H1 (cell line): ENCODE measurements around the gene MRPL36. TPM values are rescaled to one million over a fixed set of nuclear protein-coding genes. Genes with fewer than 3 reads are reported as not detected.

Experiments
- CTCF ChIA-PET: fragments of 300-600 bp; sonication (Branson Sonifier 250); formaldehyde crosslinking; loops from one replicate; lab custom pipeline; 2021; ENCODE audit not compliant: partially characterized antibody; lab: Charles Lee
- POLR2A ChIA-PET: fragments of 300-600 bp; sonication (Branson Sonifier 250); formaldehyde crosslinking; loops from one replicate; lab custom pipeline; 2021; ENCODE audit warnings: inconsistent platforms; ENCODE audit not compliant: partially characterized antibody; lab: Charles Lee
- DNase-seq, 2 experiments: peaks; one replicate each; pipeline versions ENCODE4 v3.0.0 to v3.0.0-alpha.2; 2010 to 2022; ENCODE audit warnings: low spot score in 2 of 2, low read depth in 1 of 2, mixed read lengths in 1 of 2
- FAIRE-seq: peaks from 2 replicates; lab custom pipeline; 2011; peaks lifted over from hg19 to GRCh38; lab: Jason Lieb, UNC
- H2AFZ ChIP-seq: 2 replicates; pipeline ENCODE4 v1.8.1; 2012; ENCODE audit warnings: low read length, inconsistent platforms
- H2AK5ac ChIP-seq: 2 replicates; pipeline ENCODE4 v1.6.1; 2013; ENCODE audit warnings: low read depth, low read length
- H2BK120ac ChIP-seq: replicated peaks from 2 replicates; pipeline ENCODE3; 2013; ENCODE audit warnings: low read depth, low read length, inconsistent platforms
- H2BK12ac ChIP-seq: 2 replicates; pipeline ENCODE4 v1.6.1; 2013; ENCODE audit warnings: low read depth, low read length
- H2BK15ac ChIP-seq: 2 replicates; pipeline ENCODE4 v1.6.1; 2013; ENCODE audit warnings: low read length
- H2BK20ac ChIP-seq: 2 replicates; pipeline ENCODE4 v1.6.1; 2013; ENCODE audit warnings: low read length
- H2BK5ac ChIP-seq: 2 replicates; pipeline ENCODE4 v1.6.1; 2013; ENCODE audit warnings: low read depth, low read length
- H3K14ac ChIP-seq: 2 replicates; pipeline ENCODE4 v1.6.1; 2013; ENCODE audit warnings: inconsistent platforms; ENCODE audit not compliant: insufficient read length
- H3K18ac ChIP-seq: 2 replicates; pipeline ENCODE4 v1.6.1; 2013; ENCODE audit warnings: low read length; ENCODE audit errors: extremely low read depth
- H3K23ac ChIP-seq: 2 replicates; pipeline ENCODE4 v1.6.1; 2013; ENCODE audit warnings: inconsistent platforms; ENCODE audit not compliant: insufficient read length
- H3K23me2 ChIP-seq: 2 replicates; pipeline ENCODE4 v1.6.1; 2013; ENCODE audit warnings: low read depth, low read length
- H3K27ac ChIP-seq: 2 replicates; pipeline ENCODE4 v1.6.1; 2011; ENCODE audit warnings: low read depth, low read length, inconsistent platforms
- H3K27me3 ChIP-seq, 4 experiments: replicated peaks in 1 of 4; 1 replicate in 1 of 4; 2 replicates in 3 of 4; pipeline versions ENCODE4 v1.6.1 to v1.8.1; 2011 to 2013; ENCODE audit warnings: low read length in 3 of 4, mild to moderate bottlenecking in 3 of 4, inconsistent platforms in 2 of 4, mixed read lengths in 2 of 4, moderate library complexity in 1 of 4; ENCODE audit not compliant: control insufficient read depth in 3 of 4, insufficient read depth in 3 of 4; ENCODE audit errors: extremely low read depth in 1 of 4
- H3K36me3 ChIP-seq, 4 experiments: 2 replicates each; pipeline versions ENCODE4 v1.6.1 to v1.8.1; 2011 to 2013; ENCODE audit warnings: mild to moderate bottlenecking in 4 of 4, low read length in 3 of 4, moderate library complexity in 2 of 4, control low read depth in 1 of 4, inconsistent platforms in 1 of 4; ENCODE audit not compliant: insufficient read depth in 4 of 4, control insufficient read depth in 2 of 4
- H3K4ac ChIP-seq: replicated peaks from 2 replicates; pipeline ENCODE3; 2013; ENCODE audit warnings: low read length, low read depth, mixed read lengths, inconsistent platforms; ENCODE audit not compliant: insufficient read length
- H3K4me1 ChIP-seq, 4 experiments: replicated peaks in 1 of 4; 1 replicate in 1 of 4; 2 replicates in 3 of 4; pipeline versions ENCODE4 v1.6.1 to v1.8.1; 2011 to 2013; ENCODE audit warnings: low read length in 3 of 4, inconsistent platforms in 2 of 4, mixed read lengths in 1 of 4; ENCODE audit not compliant: insufficient read depth in 4 of 4, control insufficient read depth in 3 of 4
- H3K4me2 ChIP-seq, 2 experiments: 2 replicates each; pipeline versions ENCODE4 v1.6.1 to v1.8.1; 2011 to 2013; ENCODE audit warnings: low read depth in 2 of 2, low read length in 2 of 2, control low read depth in 1 of 2, inconsistent platforms in 1 of 2, mild to moderate bottlenecking in 1 of 2; ENCODE audit not compliant: insufficient read depth in 1 of 2
- H3K4me3 ChIP-seq, 4 experiments: fragments of 200-600, 300-600 bp in 1 of 4; sonication (generic), shearing (Covaris generic), sonication (Bioruptor Twin) in 1 of 4; 2 replicates each; pipeline versions ENCODE4 v1.5.1 to v1.8.1; 2011 to 2016; ENCODE audit warnings: low read length in 4 of 4, low read depth in 3 of 4, control low read depth in 2 of 4, inconsistent platforms in 2 of 4, mild to moderate bottlenecking in 2 of 4, mixed read lengths in 1 of 4, moderate library complexity in 1 of 4; ENCODE audit not compliant: insufficient read depth in 2 of 4; ENCODE audit errors: extremely low read depth in 1 of 4
- H3K56ac ChIP-seq: replicated peaks from 2 replicates; pipeline ENCODE3; 2013; ENCODE audit warnings: low read depth, mild to moderate bottlenecking, mixed read lengths, low read length, inconsistent platforms; ENCODE audit not compliant: insufficient read length
- H3K79me1 ChIP-seq: 2 replicates; pipeline ENCODE4 v1.6.1; 2013; ENCODE audit warnings: low read depth, low read length, control low read depth
- H3K79me2 ChIP-seq, 2 experiments: 2 replicates each; pipeline versions ENCODE4 v1.6.1 to v1.8.1; 2012 to 2013; ENCODE audit warnings: low read length in 2 of 2, mild to moderate bottlenecking in 2 of 2, inconsistent platforms in 1 of 2; ENCODE audit not compliant: insufficient read depth in 2 of 2, control insufficient read depth in 1 of 2
- H3K9ac ChIP-seq, 4 experiments: replicated peaks in 1 of 4; 1 replicate in 1 of 4; 2 replicates in 3 of 4; pipeline versions ENCODE4 v1.6.1 to v1.8.1; 2011 to 2013; ENCODE audit warnings: low read depth in 3 of 4, low read length in 3 of 4, control low read depth in 2 of 4, mild to moderate bottlenecking in 2 of 4, moderate library complexity in 2 of 4, inconsistent platforms in 1 of 4; ENCODE audit errors: extremely low read depth in 1 of 4
- H3K9me3 ChIP-seq, 2 experiments: 2 replicates each; pipeline versions ENCODE4 v1.6.1 to v1.8.1; 2012 to 2013; ENCODE audit warnings: mild to moderate bottlenecking in 2 of 2, moderate library complexity in 2 of 2, control low read depth in 1 of 2, inconsistent platforms in 1 of 2, low read depth in 1 of 2, low read length in 1 of 2, mixed read lengths in 1 of 2; ENCODE audit not compliant: insufficient read depth in 2 of 2
- H4K20me1 ChIP-seq, 2 experiments: replicated peaks in 1 of 2; 2 replicates each; pipeline versions ENCODE3 to v1.8.1; 2011 to 2013; ENCODE audit warnings: inconsistent platforms in 2 of 2, low read length in 2 of 2, mild to moderate bottlenecking in 1 of 2; ENCODE audit not compliant: insufficient read depth in 2 of 2, control insufficient read depth in 1 of 2
- H4K5ac ChIP-seq: 2 replicates; pipeline ENCODE4 v1.6.1; 2013; ENCODE audit warnings: low read length, low read depth, mixed read lengths, inconsistent platforms; ENCODE audit not compliant: insufficient read length
- H4K8ac ChIP-seq: 2 replicates; pipeline ENCODE4 v1.8.0; 2013; ENCODE audit warnings: mild to moderate bottlenecking, moderate library complexity, low read length, inconsistent platforms; ENCODE audit not compliant: insufficient read depth; ENCODE audit errors: extremely low read depth
- H4K91ac ChIP-seq: replicated peaks from 2 replicates; pipeline ENCODE3; 2013; ENCODE audit warnings: low read length, mixed read lengths, inconsistent platforms; ENCODE audit not compliant: insufficient read length
- MAFK ChIP-seq: IDR thresholded peaks from 2 replicates; pipeline ENCODE4 v1.6.1; 2012; ENCODE audit warnings: low read depth, mild to moderate bottlenecking, improper control_type of control experiment, low read length
- SAP30 ChIP-seq: fragments of 300-600 bp; sonication (generic); IDR thresholded peaks from 2 replicates; pipeline ENCODE4 v1.7.1; 2012; ENCODE audit warnings: low read length, moderate library complexity, mild to moderate bottlenecking, inconsistent platforms; ENCODE audit not compliant: insufficient read depth, insufficient replicate concordance
- WGBS, 2 experiments: shearing (Covaris generic) in 1 of 2; methylation state at CpG; one replicate each; pipeline versions ENCODE4 v1.1.6 to v1.1.7; 2013 to 2015; ENCODE audit warnings: low lambda C conversion rate in 2 of 2, mixed read lengths in 2 of 2, inconsistent platforms in 1 of 2, low coverage in 1 of 2, missing lambda C conversion rate in 1 of 2; ENCODE audit not compliant: insufficient replicate concordance in 2 of 2, insufficient coverage in 1 of 2, insufficient read length in 1 of 2; ENCODE audit errors: extremely low coverage in 1 of 2, missing lambda C conversion rate in 1 of 2; 5-methylcytosine and 5-hydroxymethylcytosine counted together
- polyA plus RNA-seq, 7 experiments: library from polyadenylated mRNA; depleted of rRNA in 3 of 7; stranded (reverse) in 5 of 7; unstranded in 2 of 7; fragments of >200 nt in 5 of 7; fragments of 200-250 nt in 2 of 7; gene quantifications; 1 replicate in 5 of 7; 2 replicates in 1 of 7; 4 replicates in 1 of 7; pipeline versions ENCODE4 v1.2.1 to v1.2.3, GENCODE V29; 2011 to 2013; ENCODE audit warnings: missing spikeins in 2 of 7, mixed read lengths in 2 of 7
- total RNA-seq: library from RNA; stranded (reverse); fragmentation: NEBNext Ultra II Directional; extraction: Animal tissue kit (Norgen Biotek cat#: 25700); gene quantifications from 2 replicates; pipeline ENCODE4 v1.2.1, GENCODE V29; 2021

The MRPL36 gene
- total and polyA plus RNA-seq, 2 of the 8 experiments (the other 6 are each of a cell fraction or from before 2014, with no cell fraction given): 56.3 to 81.5 TPM

DNA sequence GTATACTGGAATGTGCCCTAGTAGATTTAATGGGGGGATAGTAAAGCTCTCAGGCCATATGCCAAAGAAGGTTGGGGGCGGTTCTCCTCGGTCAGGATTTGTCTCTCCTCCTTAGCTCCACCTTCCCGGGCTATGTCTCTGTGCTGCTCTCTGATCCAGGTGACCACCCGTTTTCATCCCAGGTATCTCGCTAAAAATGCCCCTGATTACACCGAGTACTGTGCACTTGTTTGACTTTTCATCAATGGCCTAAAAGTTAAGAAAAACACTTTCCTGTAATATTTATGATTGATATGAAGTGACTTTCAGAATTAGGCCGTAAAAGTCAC lies 2.3 kb upstream of the MRPL36 start:
- Histone ChIP-seq H3K9me3 (no peaks in the 10 kb centered on the region), H3K23ac (no peak overlapping the region), H2BK12ac (no peak overlapping the region), H4K20me1 (peaks cover 7 to 22% of the 10 kb centered on the region in 2 experiments), H3K56ac (no peak overlapping the region), H3K14ac (no peak overlapping the region), H3K9ac (peak overlapping the region; percentile 61 to 94 (median 92); a peak in 5 of 7 replicates), H2BK120ac (no peak overlapping the region), H3K4ac (no peak overlapping the region), H3K18ac (no peak overlapping the region), H4K91ac (no peak overlapping the region), H2AK5ac (no peak overlapping the region)
- WGBS, 2 experiments: 17% methylated on average over 7 of the region's 7 CpGs; no CpG with 5 or more reads in 1 of the 2 experiments
- DNase-seq: no peak
- POLR2A ChIA-PET: interaction anchor here (0.7 to 2.7 kb wide), 11 partner anchors 9 to 289 kb away, joined by 3 to 12 read pairs (median 4); no protein-coding TSS in a partner anchor
- TF ChIP-seq MAFK: no peak
- TF ChIP-seq SAP30: peak; percentile 56
- TF ChIP-seq, all 59 proteins: peak for 1
- no peak overlapping the region for H2AFZ ChIP-seq
- H3K4me3 ChIP-seq: peak overlapping the region; percentile 87 to 94 (median 93)
- H2BK5ac ChIP-seq: 0 out of 2 replicates have a peak overlapping the region, but pooled peaks have one; percentile 91
- CTCF ChIA-PET: interaction anchor here (0.8 to 2.1 kb wide), 5 partner anchors 37 to 299 kb away, joined by 3 to 6 read pairs (median 3); no protein-coding TSS in a partner anchor
- FAIRE-seq: no peak
- H3K27ac ChIP-seq: no peak overlapping the region; the same call in 1 of the 2 replicates
- peaks cover 15 to 79% of the 10 kb centered on the region in 2 experiments for H3K79me2 ChIP-seq
- H3K27me3 ChIP-seq: no peaks in the 10 kb centered on the region
- H4K8ac ChIP-seq: no peak overlapping the region
- H4K5ac ChIP-seq: peak overlapping the region; percentile 99
- peaks cover 37 to 64% (median 55%) of the 10 kb centered on the region in 4 experiments for H3K36me3 ChIP-seq
- H3K4me1 ChIP-seq: peaks cover 0 to 7% (median 5%) of the 10 kb centered on the region in 4 experiments; a peak in 6 of 7 replicates
- H3K4me2 ChIP-seq: peak overlapping the region; percentile 88 to 97
- no peak overlapping the region for H2BK15ac ChIP-seq
- no peak overlapping the region for H2BK20ac ChIP-seq
- H3K79me1 ChIP-seq: peaks cover 18% of the 10 kb centered on the region
- H3K23me2 ChIP-seq: peaks cover 17% of the 10 kb centered on the region
